Kidney (tissue), 14 donors: Measurements from ENCODE around the gene WNT6. TPM values are rescaled to one million over a fixed set of nuclear protein-coding genes. Genes with fewer than 3 reads are reported as not detected.

Experiments
- DNase-seq, 5 donors: peaks; one replicate each; pipeline ENCODE4 v3.0.0-alpha.2; 2013 to 2020
- FAIRE-seq: peaks from 2 replicates; lab custom pipeline; 2012; peaks lifted over from hg19 to GRCh38; lab: Jason Lieb, UNC
- H3K27ac ChIP-seq, 2 donors: one replicate each; pipeline ENCODE4 v1.7.0; 2013; ENCODE audit warnings: low read depth in 2 of 2, low read length in 2 of 2, inconsistent platforms in 1 of 2
- H3K27me3 ChIP-seq: one replicate; pipeline ENCODE4 v1.7.1; 2013; ENCODE audit warnings: low read length, inconsistent platforms; ENCODE audit not compliant: control insufficient read depth, insufficient read depth
- H3K36me3 ChIP-seq, 3 donors: one replicate each; pipeline versions ENCODE4 v1.7.0 to v1.7.1; 2013; ENCODE audit warnings: low read length in 3 of 3, control low read depth in 1 of 3, inconsistent platforms in 1 of 3; ENCODE audit not compliant: insufficient read depth in 3 of 3, control insufficient read depth in 2 of 3
- H3K4me1 ChIP-seq, 3 donors: one replicate each; pipeline versions ENCODE4 v1.7.0 to v1.7.1; 2013; ENCODE audit warnings: low read length in 3 of 3, inconsistent platforms in 1 of 3, low read depth in 1 of 3; ENCODE audit not compliant: control insufficient read depth in 2 of 3, insufficient read depth in 2 of 3
- H3K4me3 ChIP-seq, 3 donors: one replicate each; pipeline versions ENCODE4 v1.7.0 to v1.8.1; 2013; ENCODE audit warnings: low read length in 3 of 3, control low read depth in 1 of 3, inconsistent platforms in 1 of 3
- H3K9ac ChIP-seq, 3 donors: one replicate each; pipeline versions ENCODE4 v1.7.0 to v1.7.1; 2013; ENCODE audit warnings: low read length in 3 of 3, control low read depth in 1 of 3, inconsistent platforms in 1 of 3
- H3K9me3 ChIP-seq, 3 donors: one replicate each; pipeline versions ENCODE4 v1.7.0 to v1.7.1; 2013; ENCODE audit warnings: low read length in 3 of 3, control low read depth in 1 of 3, inconsistent platforms in 1 of 3; ENCODE audit not compliant: control insufficient read depth in 2 of 3, insufficient read depth in 1 of 3
- CTCF ChIP-seq: IDR thresholded peaks from 3 replicates; pipeline ENCODE4 v1.5.1; 2012; ENCODE audit warnings: mild to moderate bottlenecking, moderate library complexity, borderline replicate concordance; ENCODE audit not compliant: insufficient read depth; ENCODE audit errors: extremely low read depth
- intact Hi-C: fragments of 100-400 bp; cut with DNase I; formaldehyde crosslinking; loops from one replicate; pipeline ENCODE4 v1.11.1; 2022
- polyA plus RNA-seq: library from polyadenylated mRNA; stranded (reverse); fragments of 350-450 nt; fragmentation: Illumina TruSeq; extraction: RNeasy Lipid Tissue Mini Kit (QIAGEN cat#74804); gene quantifications from one replicate; pipeline ENCODE4 v1.2.3, GENCODE V29; 2014; ENCODE audit warnings: low read depth, low replicate concordance; ENCODE audit not compliant: insufficient read depth
- total RNA-seq: library from RNA; stranded (reverse); fragmentation: NEBNext Ultra II Directional; extraction: Animal tissue kit (Norgen Biotek cat#: 25700); gene quantifications from one replicate; pipeline ENCODE4 v1.2.1, GENCODE V29; 2021
- donor health status: control.
- donor health status: control.
- donor health status: control.
- donor health status: control.
- donor health status: control.
- donor health status: DM: yes; HTN: yes; CAD: no.
- donor health status: Normal renal cell carcinoma (clear cell type).

Gene WNT6
- total and polyA plus RNA-seq, 2 donors from 2014 or later: 0.57 to 0.75 TPM

- H3K27me3 ChIP-seq: no peaks in the 10 kb centered on the region
- intact Hi-C loops: no loop called here
- H3K9me3 ChIP-seq: no peaks in the 10 kb centered on the region
- FAIRE-seq: no peak
- TF ChIP-seq CTCF: no peak
- H3K4me3 ChIP-seq: no peak overlapping the region
- H3K4me1 ChIP-seq: no peaks in the 10 kb centered on the region
- no peak for DNase-seq
- no peak overlapping the region for H3K27ac ChIP-seq
- H3K9ac ChIP-seq: no peak overlapping the region
- peaks cover 0 to 2% (median 2%) of the 10 kb centered on the region in 3 donors for H3K36me3 ChIP-seq
Observed at GRCh38 chr2:218821605-218822211, 37.9 kb upstream of the WNT6 start.

GRCh38 chr2:218822622-218823021 is 37.0 kb upstream of the WNT6 start:
- H3K27ac ChIP-seq: no peak overlapping the region
- peaks cover 0 to 2% (median 0%) of the 10 kb centered on the region in 3 donors for H3K36me3 ChIP-seq
- H3K27me3 ChIP-seq: no peaks in the 10 kb centered on the region
- TF ChIP-seq CTCF: no peak
- no peak overlapping the region for H3K4me3 ChIP-seq
- H3K4me1 ChIP-seq: no peaks in the 10 kb centered on the region
- intact Hi-C loops: no loop called here
- FAIRE-seq (no peak), DNase-seq (no peak)
- no peaks in the 10 kb centered on the region for H3K9me3 ChIP-seq
- H3K9ac ChIP-seq: no peak overlapping the region

- intact Hi-C loops: no loop called here
- no peak for FAIRE-seq
- no peak overlapping the region for H3K27ac ChIP-seq
Observed at GRCh38 chr2:218823196-218823855, 36.3 kb upstream of the WNT6 start.

More at GRCh38 chr2:218823196-218823855, 36.3 kb upstream of the WNT6 start:
- Histone ChIP-seq H3K4me3 (no peak overlapping the region), H3K36me3 (peaks cover 0 to 2% (median 0%) of the 10 kb centered on the region in 3 donors), H3K4me1 (no peaks in the 10 kb centered on the region), H3K9me3 (no peaks in the 10 kb centered on the region), H3K27me3 (no peaks in the 10 kb centered on the region), H3K9ac (no peak overlapping the region)
- no peak for TF ChIP-seq CTCF
- no peak for DNase-seq
